ENCODE results near the gene MRPL4.
"Not testable (repeated sequence)": the region's sequence is repeated elsewhere in the genome, so short reads cannot be mapped to it uniquely, and the experiment has no call there.

The MRPL4 gene

GRCh38 chr19:10270616-10271394 is 18.8 kb downstream of the MRPL4 start, which contains the start of gene ICAM1:
Gene ICAM1, plus strand, starts transcription at chr19:10271120. Its CDS starts 40 bp downstream, at chr19:10271160.
- H3K4me3 ChIP-seq (replicated peaks in 1 of 2; ENCODE audit: low read depth in 2 of 2, low read length in 2 of 2) = peak within 1 kb of the TSS; percentile 65 to 66
- TF ChIP-seq CTCF (IDR thresholded peaks at IDR 0.05; ENCODE audit: low read depth, low read length) = no peak
- DNase-seq (ENCODE audit: low read depth in 2 of 2) = peak; percentile 90 to 94

GRCh38 chr19:10271543-10272086 is 19.6 kb downstream of the MRPL4 start:
- H3K4me3 ChIP-seq (replicated peaks in 1 of 2; ENCODE audit: low read depth in 2 of 2, low read length in 2 of 2) = peak overlapping the region; percentile 65 to 66
- TF ChIP-seq CTCF (IDR thresholded peaks at IDR 0.05; ENCODE audit: low read depth, low read length) = no peak
- DNase-seq (ENCODE audit: low read depth in 2 of 2) = peak; percentile 45 to 66

GRCh38 chr19:10274589-10274988 is 22.6 kb downstream of the MRPL4 start:
- H3K4me3 ChIP-seq (replicated peaks in 1 of 2; ENCODE audit: low read depth in 2 of 2, low read length in 2 of 2) = no peak overlapping the region
- no peak for DNase-seq (ENCODE audit: low read depth in 2 of 2)
- no peak for TF ChIP-seq CTCF (IDR thresholded peaks at IDR 0.05; ENCODE audit: low read depth, low read length)

- TF ChIP-seq CTCF (IDR thresholded peaks at IDR 0.05; ENCODE audit: low read depth, low read length) = no peak
- no peak for DNase-seq (ENCODE audit: low read depth in 2 of 2)
- H3K4me3 ChIP-seq (replicated peaks in 1 of 2; ENCODE audit: low read depth in 2 of 2, low read length in 2 of 2) = no peak overlapping the region
Observed at GRCh38 chr19:10277795-10278589, 26.0 kb downstream of the MRPL4 start.

GRCh38 chr19:10278935-10279334 is 26.9 kb downstream of the MRPL4 start:
- DNase-seq (ENCODE audit: low read depth in 2 of 2) = no peak
- no peak for TF ChIP-seq CTCF (IDR thresholded peaks at IDR 0.05; ENCODE audit: low read depth, low read length)

GRCh38 chr19:10279737-10280442 is 27.9 kb downstream of the MRPL4 start:
- no peak for TF ChIP-seq CTCF (IDR thresholded peaks at IDR 0.05; ENCODE audit: low read depth, low read length)
- no peak for DNase-seq (ENCODE audit: low read depth in 2 of 2)
- H3K4me3 ChIP-seq (replicated peaks in 1 of 2; ENCODE audit: low read depth in 2 of 2, low read length in 2 of 2) = no peak overlapping the region

More at GRCh38 chr19:10278935-10279334, 26.9 kb downstream of the MRPL4 start:
- H3K4me3 ChIP-seq (replicated peaks in 1 of 2; ENCODE audit: low read depth in 2 of 2, low read length in 2 of 2) = no peak overlapping the region

GRCh38 chr19:10282043-10282442 is 30.0 kb downstream of the MRPL4 start:
- not testable (repeated sequence) for DNase-seq (ENCODE audit: low read depth in 2 of 2); H3K4me3 ChIP-seq (replicated peaks in 1 of 2; ENCODE audit: low read depth in 2 of 2, low read length in 2 of 2)
